GM23248 (cell line): ENCODE results near the gene GRB14.

ENCODE experiments used
- EZH2 ChIP-seq: fragments of 200-600 bp; sonication (generic); IDR thresholded peaks from 2 replicates; pipeline ENCODE4 v1.6.1; 2018; ENCODE audit warnings: antibody characterized with exemption, mild to moderate bottlenecking; ENCODE audit not compliant: insufficient read depth, poor library complexity, severe bottlenecking
- EZH2phosphoT487 ChIP-seq: fragments of 200-600 bp; sonication (generic); IDR thresholded peaks from 2 replicates; pipeline ENCODE4 v1.6.1; 2018; ENCODE audit warnings: antibody characterized with exemption, moderate library complexity, mild to moderate bottlenecking, low read depth; ENCODE audit not compliant: insufficient read depth

DNA sequence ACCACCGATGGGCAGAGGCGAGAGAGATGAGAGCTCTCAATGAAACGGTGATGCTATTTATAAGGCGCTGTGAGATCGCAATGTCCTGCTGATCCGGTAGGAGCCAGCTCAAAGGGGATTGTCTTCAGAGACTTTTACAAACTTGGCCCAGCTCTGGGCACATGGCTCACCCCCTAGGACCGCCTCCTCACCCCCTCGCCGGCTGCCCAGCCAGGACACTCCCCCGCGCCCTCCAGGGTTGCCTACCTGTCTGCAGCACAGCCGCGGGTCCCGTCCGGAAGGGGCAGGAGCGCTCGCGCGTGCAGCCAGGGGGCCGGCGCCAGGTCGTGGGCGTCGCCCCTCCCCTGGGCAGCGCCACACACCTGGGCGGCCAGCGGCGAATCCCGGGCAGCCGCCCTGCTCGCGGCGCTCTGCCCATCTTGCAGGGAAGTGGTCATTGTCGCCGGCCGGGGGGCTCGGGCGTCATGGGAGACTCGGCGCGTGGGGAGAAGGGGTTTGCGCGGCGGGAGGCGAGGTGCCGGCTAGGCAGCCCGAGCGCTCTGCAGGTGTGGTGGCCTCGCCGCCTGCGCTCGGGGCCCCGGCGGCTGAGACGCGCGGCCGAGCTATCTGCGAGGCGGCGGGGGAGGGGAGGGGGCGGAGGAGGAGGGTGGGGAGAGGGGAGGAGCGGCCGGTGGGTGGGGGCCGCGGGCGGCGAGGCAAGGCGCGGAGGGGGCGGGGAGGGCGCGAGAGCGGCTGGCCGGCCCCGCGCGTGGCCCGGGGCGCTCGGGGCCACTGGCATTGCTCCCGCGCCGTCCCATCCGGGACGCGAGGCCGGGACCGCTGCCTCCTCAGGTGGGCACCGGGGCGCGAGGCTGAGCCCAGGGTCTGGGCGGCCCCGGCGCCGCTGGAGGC lies at the start of gene GRB14:
- peak; percentile 66 for TF ChIP-seq EZH2
- TF ChIP-seq EZH2phosphoT487: no peak
